ENCODE measurements around the gene PTPRU.
"Not testable (repeated sequence)": the region's sequence is repeated elsewhere in the genome, so short reads cannot be mapped to it uniquely, and the experiment has no call there.

PTPRU gene

GRCh38 chr1:29290414-29290985 is 54.2 kb downstream of the PTPRU start:
- DNase-seq (ENCODE audit: low spot score) = no peak

- no peak for DNase-seq (ENCODE audit: low spot score)
Measured at GRCh38 chr1:29291756-29292155, 55.4 kb downstream of the PTPRU start.

GRCh38 chr1:29292344-29292743 is 56.0 kb downstream of the PTPRU start:
- no peak for DNase-seq (ENCODE audit: low spot score)

GRCh38 chr1:29297450-29297849 is 61.1 kb downstream of the PTPRU start:
- DNase-seq (ENCODE audit: low spot score) = no peak

- DNase-seq (ENCODE audit: low spot score) = no peak
Measured at GRCh38 chr1:29298246-29298645, 61.9 kb downstream of the PTPRU start.

- no peak for DNase-seq (ENCODE audit: low spot score)
Measured at GRCh38 chr1:29299446-29299845, 63.1 kb downstream of the PTPRU start.

- DNase-seq (ENCODE audit: low spot score) = not testable (repeated sequence)
Measured at GRCh38 chr1:29301732-29302131, 65.4 kb downstream of the PTPRU start.

- DNase-seq (ENCODE audit: low spot score) = peak; percentile 64
Measured at GRCh38 chr1:29303201-29304024, 67.1 kb downstream of the PTPRU start.

- DNase-seq (ENCODE audit: low spot score) = no peak
Measured at GRCh38 chr1:29304025-29304684, 67.8 kb downstream of the PTPRU start.

GRCh38 chr1:29305943-29306342 is 69.6 kb downstream of the PTPRU start:
- no peak for DNase-seq (ENCODE audit: low spot score)

GRCh38 chr1:29306471-29307140 is 70.3 kb downstream of the PTPRU start:
- no peak for DNase-seq (ENCODE audit: low spot score)

GRCh38 chr1:29309075-29309474 is 72.8 kb downstream of the PTPRU start:
- no peak for DNase-seq (ENCODE audit: low spot score)

GRCh38 chr1:29309621-29310020 is 73.3 kb downstream of the PTPRU start:
- DNase-seq (ENCODE audit: low spot score) = no peak

GRCh38 chr1:29310616-29311180 is 74.4 kb downstream of the PTPRU start:
- DNase-seq (ENCODE audit: low spot score) = no peak

GRCh38 chr1:29311352-29312030 is 75.2 kb downstream of the PTPRU start:
- no peak for DNase-seq (ENCODE audit: low spot score)

GRCh38 chr1:29312469-29313461 is 76.4 kb downstream of the PTPRU start:
- peak; percentile 51 for DNase-seq (ENCODE audit: low spot score)

- not testable (repeated sequence) for DNase-seq (ENCODE audit: low spot score)
Measured at GRCh38 chr1:29314685-29315084, 78.4 kb downstream of the PTPRU start.

- no peak for DNase-seq (ENCODE audit: low spot score)
Measured at GRCh38 chr1:29315262-29315661, 78.9 kb downstream of the PTPRU start.

GRCh38 chr1:29315876-29316275 is 79.6 kb downstream of the PTPRU start:
- no peak for DNase-seq (ENCODE audit: low spot score)
